K562 (cell line): ENCODE measurements around the gene CECR2. TPM values are rescaled to one million over a fixed set of nuclear protein-coding genes. Genes with fewer than 3 reads are reported as not detected.

Experiments
- ATAC-seq: fragments of 200-7000 bp; cut with Tn5 transposase; 3 replicates; pipeline ENCODE4 v1.9.1; 2020; ENCODE audit warnings: moderate library complexity
- BruUV-seq: library from RNA; stranded (reverse); fragments of 400-500 nt; replicated peaks from 2 replicates; lab custom pipeline; 2021; lab: Mats Ljungman, UMichigan
- CTCF ChIA-PET: fragments of 300-600 bp; formaldehyde crosslinking; extraction: SDS; loops from one replicate; lab custom pipeline; 2021; ENCODE audit warnings: low intra/inter-chr PET ratio; lab: Yijun Ruan, JAX
- POLR2A ChIA-PET: fragments of 300-600, 350-650 bp; sonication (Branson Sonifier 250); formaldehyde crosslinking; extraction: SDS; loops from one replicate; lab custom pipeline; 2021; ENCODE audit warnings: antibody characterized with exemption, inconsistent platforms; lab: Yijun Ruan, JAX
- DNase-seq, 4 experiments: peaks; one replicate each; pipeline versions ENCODE4 v3.0.0 to v3.0.0-alpha.2; 2011 to 2018; ENCODE audit warnings: low spot score in 3 of 4, mixed read lengths in 3 of 4; ENCODE audit errors: extremely low read depth in 1 of 4
- FAIRE-seq: peaks from 2 replicates; lab custom pipeline; 2011; peaks lifted over from hg19 to GRCh38; lab: Jason Lieb, UNC
- H2AFZ ChIP-seq: 2 replicates; pipeline ENCODE4 v1.6.0; 2011; ENCODE audit warnings: low read depth, low read length, control low read depth, inconsistent platforms
- H3K27ac ChIP-seq: fragments of 200-600 bp; 3 replicates; pipeline ENCODE4 v1.8.0; 2011; ENCODE audit warnings: low read depth, mild to moderate bottlenecking, control low read depth, inconsistent platforms, low read length, moderate library complexity, mixed read lengths; ENCODE audit errors: extremely low read depth
- H3K27me3 ChIP-seq, 2 experiments: fragments of 300-600 bp in 1 of 2; 2 replicates in 1 of 2; 3 replicates in 1 of 2; pipeline versions ENCODE4 v1.6.0 to v1.8.0; 2011; ENCODE audit warnings: inconsistent platforms in 2 of 2, low read length in 2 of 2, mild to moderate bottlenecking in 1 of 2, mixed read lengths in 1 of 2, moderate library complexity in 1 of 2; ENCODE audit not compliant: control insufficient read depth in 2 of 2, insufficient read depth in 2 of 2
- H3K36me3 ChIP-seq: fragments of 300-600 bp; 3 replicates; pipeline ENCODE4 v1.8.0; 2011; ENCODE audit warnings: mild to moderate bottlenecking, low read length, inconsistent platforms; ENCODE audit not compliant: control insufficient read depth, insufficient read depth
- H3K4me1 ChIP-seq, 2 experiments: fragments of 200-600 bp in 1 of 2; replicated peaks in 1 of 2; 2 replicates in 1 of 2; 3 replicates in 1 of 2; pipeline versions ENCODE4 v1.5.1 to v1.8.0; 2011; ENCODE audit warnings: inconsistent platforms in 2 of 2, low read length in 2 of 2, mild to moderate bottlenecking in 1 of 2, mixed read lengths in 1 of 2, moderate library complexity in 1 of 2; ENCODE audit not compliant: control insufficient read depth in 2 of 2, insufficient read depth in 2 of 2
- H3K4me2 ChIP-seq: 2 replicates; pipeline ENCODE4 v1.6.1; 2011; ENCODE audit warnings: low read length, control low read depth, inconsistent platforms, mixed read lengths; ENCODE audit not compliant: insufficient read depth
- H3K4me3 ChIP-seq: fragments of 200-600 bp; sonication (generic), shearing (Covaris generic); 2 replicates; pipeline ENCODE4 v1.5.1; 2016; ENCODE audit warnings: control low read depth, inconsistent platforms
- H3K79me2 ChIP-seq: fragments of 200-600 bp; 3 replicates; pipeline ENCODE4 v1.8.0; 2011; ENCODE audit warnings: low read length, inconsistent platforms; ENCODE audit not compliant: control insufficient read depth, insufficient read depth
- H3K9ac ChIP-seq, 2 experiments: 2 replicates each; pipeline versions ENCODE4 v1.6.0 to v1.6.1; 2011; ENCODE audit warnings: low read depth in 2 of 2, low read length in 2 of 2, control low read depth in 1 of 2, inconsistent platforms in 1 of 2, mild to moderate bottlenecking in 1 of 2, mixed read lengths in 1 of 2; ENCODE audit not compliant: insufficient read depth in 1 of 2
- H3K9me1 ChIP-seq: one replicate; pipeline ENCODE4 v1.6.0; 2011; ENCODE audit warnings: inconsistent platforms, mild to moderate bottlenecking, low read length, moderate library complexity; ENCODE audit not compliant: control insufficient read depth, insufficient read depth
- H3K9me3 ChIP-seq: replicated peaks from 2 replicates; pipeline ENCODE4 v1.5.1; 2011; ENCODE audit warnings: low read depth, low read length, inconsistent platforms; ENCODE audit not compliant: control insufficient read depth, insufficient read depth
- H4K20me1 ChIP-seq: replicated peaks from 2 replicates; pipeline ENCODE4 v1.6.1; 2011; ENCODE audit warnings: low read length, inconsistent platforms, mixed read lengths; ENCODE audit not compliant: control insufficient read depth, insufficient read depth
- ATF1 ChIP-seq, 2 experiments: fragments of 450-650 bp in 1 of 2; IDR thresholded peaks; 2 replicates each; pipeline ENCODE4 v1.6.1; 2016; ENCODE audit warnings: missing compliant biosample characterization in 1 of 2, missing genetic modification characterization in 1 of 2
- BHLHE40 ChIP-seq: IDR thresholded peaks from 2 replicates; pipeline ENCODE4 v1.6.1; 2011; ENCODE audit warnings: low read length, improper control_type of control experiment
- HDGF ChIP-seq: fragments of 450-650 bp; IDR thresholded peaks from 2 replicates; pipeline ENCODE4 v1.6.1; 2016
- KLF13 ChIP-seq: fragments of 450-650 bp; IDR thresholded peaks from 2 replicates; pipeline ENCODE4 v1.6.1; 2016; ENCODE audit warnings: missing genetic modification characterization, low read depth, mild to moderate bottlenecking, missing compliant biosample characterization, moderate library complexity, borderline replicate concordance
- L3MBTL2 ChIP-seq: fragments of 450-650 bp; IDR thresholded peaks from 2 replicates; pipeline ENCODE4 v1.6.1; 2016; ENCODE audit warnings: mild to moderate bottlenecking, moderate library complexity
- LARP7 ChIP-seq: fragments of 450-650 bp; IDR thresholded peaks from 2 replicates; pipeline ENCODE4 v1.6.1; 2016
- SAFB ChIP-seq: fragments of 200-400 bp; formaldehyde crosslinking; IDR thresholded peaks from 2 replicates; pipeline ENCODE4 v1.6.1; 2017; ENCODE audit warnings: low read depth, low read length, borderline replicate concordance
- SPI1 ChIP-seq: IDR thresholded peaks from 2 replicates; pipeline ENCODE4 v1.6.1; 2011; ENCODE audit warnings: low read depth, low read length, control low read depth, borderline replicate concordance
- ZKSCAN3 ChIP-seq: fragments of 250-450 bp; sonication (Bioruptor Pico); IDR thresholded peaks from 2 replicates; pipeline ENCODE4 v1.4.0; 2020
- WGBS: fragments of 100-300 bp; shearing (Covaris generic); methylation state at CpG from one replicate; pipeline ENCODE4 v1.1.6; 2016; ENCODE audit warnings: low coverage, mixed read lengths; ENCODE audit not compliant: insufficient coverage; ENCODE audit errors: missing lambda C conversion rate; 5-methylcytosine and 5-hydroxymethylcytosine counted together
- in situ Hi-C: fragments of 300-500 bp; cut with MboI; formaldehyde crosslinking; loops from 4 replicates; pipeline ENCODE4 v1.15.0; 2018; ENCODE audit warnings: inconsistent platforms, mixed read lengths
- intact Hi-C: fragments of 100-400 bp; cut with micrococcal nuclease; formaldehyde crosslinking; loops from 2 replicates; pipeline ENCODE4 v1.14.2; 2022
- polyA plus RNA-seq, 8 experiments: library from polyadenylated mRNA; depleted of rRNA in 4 of 8; stranded (reverse) in 5 of 8; unstranded in 3 of 8; fragments of >200 nt; fragmentation: Nextera tagmentation in 2 of 8; fragmentation: Illumina TruSeq in 1 of 8; extraction: Ambion mirVana in 2 of 8; extraction: Trizol in 1 of 8; gene quantifications; 2 replicates each; pipeline versions ENCODE4 v1.2.1 to v1.2.3, GENCODE V29; 2011 to 2014; ENCODE audit warnings: inconsistent platforms in 1 of 8, missing spikeins in 1 of 8
- total RNA-seq, 7 experiments: library from RNA; depleted of rRNA in 6 of 7; stranded (reverse); fragments of >200 nt in 6 of 7; fragmentation: Illumina TruSeq in 2 of 7; extraction: Trizol in 2 of 7; gene quantifications; 2 replicates each; pipeline versions ENCODE4 v1.2.1 to v1.2.3, GENCODE V29; 2011 to 2021; ENCODE audit warnings: low replicate concordance in 1 of 7
- TF ChIP-seq, protein P1 (sequence below): sonication (generic); formaldehyde crosslinking; IDR thresholded peaks from 2 replicates; pipeline ENCODE4 v1.5.0; 2020; ENCODE audit warnings: missing genetic modification reagents
- TF ChIP-seq, protein P2 (sequence below): fragments of 450-650 bp; IDR thresholded peaks from 2 replicates; pipeline ENCODE4 v1.6.1; 2016
- TF ChIP-seq, protein P3 (sequence below), 3 experiments: IDR thresholded peaks in 2 of 3; conservative IDR thresholded peaks in 1 of 3; 2 replicates each; pipeline ENCODE4 v1.5.1; 2011 to 2012; ENCODE audit warnings: low read length in 3 of 3, mild to moderate bottlenecking in 3 of 3, control low read depth in 2 of 3, improper control_type of control experiment in 1 of 3, inconsistent platforms in 1 of 3, low read depth in 1 of 3, mixed read lengths in 1 of 3, moderate library complexity in 1 of 3; ENCODE audit not compliant: insufficient read depth in 2 of 3
- TF ChIP-seq, protein P4 (sequence below), 2 experiments: IDR thresholded peaks; 2 replicates each; pipeline ENCODE4 v1.6.1; 2011; ENCODE audit warnings: borderline replicate concordance in 1 of 2, control low read depth in 1 of 2, low read depth in 1 of 2, low read length in 1 of 2, mild to moderate bottlenecking in 1 of 2, mixed read lengths in 1 of 2, moderate library complexity in 1 of 2; ENCODE audit not compliant: insufficient read depth in 1 of 2, insufficient read length in 1 of 2, poor library complexity in 1 of 2, severe bottlenecking in 1 of 2; ENCODE audit errors: extremely low read depth in 1 of 2

The CECR2 gene
- total and polyA plus RNA-seq, 9 of the 15 experiments (the other 6 are each of a cell fraction or from before 2014, with no cell fraction given) = 0.01 to 1.00 (median 0.27) TPM

DNA sequence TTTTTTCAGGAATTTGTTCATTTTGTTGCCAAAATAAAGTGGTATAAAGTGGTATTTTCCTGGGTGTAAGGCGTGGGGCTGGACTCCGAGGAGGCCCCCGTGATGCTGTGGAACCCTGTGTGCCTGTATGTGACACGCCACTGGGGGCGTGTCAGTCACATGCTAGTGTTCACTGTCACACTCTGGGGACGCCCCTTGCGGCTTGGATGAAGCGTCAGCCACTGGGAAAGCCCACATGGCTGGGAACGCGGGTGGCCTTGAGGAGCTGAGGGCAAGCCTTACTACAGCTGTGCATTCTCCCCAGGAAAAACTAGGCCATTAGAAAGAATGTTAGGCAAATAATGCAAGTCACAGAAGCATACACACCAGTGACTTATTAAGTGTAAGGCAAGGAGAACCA, 117.1 kb downstream of the CECR2 start:
- H2AFZ ChIP-seq = no peak overlapping the region
- BruUV-seq = no TSS peak
- H3K9me1 ChIP-seq = no peaks in the 10 kb centered on the region
- peak; percentile 37 for FAIRE-seq
- DNase-seq = peak; percentile 45 to 59 (median 50)
- no peak overlapping the region for H3K4me3 ChIP-seq
- intact Hi-C loops = no loop called here
- H3K4me1 ChIP-seq = no peaks in the 10 kb centered on the region
- H3K36me3 ChIP-seq = no peaks in the 10 kb centered on the region
- no peak overlapping the region for H3K27ac ChIP-seq
- H3K27me3 ChIP-seq = peaks cover 23 to 43% of the 10 kb centered on the region in 2 experiments
- ChIA-PET CTCF (no interaction called here), POLR2A (interaction anchor here (0.9 to 1.7 kb wide), 3 partner anchors 12 to 21 kb away, joined by 3 to 5 read pairs (median 3); no protein-coding TSS in a partner anchor)
- no peaks in the 10 kb centered on the region for H3K79me2 ChIP-seq
- ATAC-seq = peak; percentile 93
- H4K20me1 ChIP-seq = no peaks in the 10 kb centered on the region
- H3K9me3 ChIP-seq = no peaks in the 10 kb centered on the region
- in situ Hi-C loops = no loop called here
- H3K9ac ChIP-seq = no peak overlapping the region
- 0% methylated on average over 10 of the region's 10 CpGs for whole genome bisulfite sequencing
- H3K4me2 ChIP-seq = no peak overlapping the region
- TF ChIP-seq SAFB (0 out of 2 replicates have a peak, but pooled peaks have one; percentile 16), KLF13 (0 out of 2 replicates have a peak, but pooled peaks have one; percentile 58), HDGF (no peak), SPI1 (no peak), ATF1 (CRISPR knock-in tag; IDR thresholded peaks at IDR 0.05) (no peak), ATF1 (tag; IDR thresholded peaks at IDR 0.05) (peak; percentile 54), ZKSCAN3 (CRISPR knock-in tag) (no peak), L3MBTL2 (peak; percentile 69), LARP7 (no peak), BHLHE40 (peak; percentile 52)
- TF ChIP-seq, protein P1, sequence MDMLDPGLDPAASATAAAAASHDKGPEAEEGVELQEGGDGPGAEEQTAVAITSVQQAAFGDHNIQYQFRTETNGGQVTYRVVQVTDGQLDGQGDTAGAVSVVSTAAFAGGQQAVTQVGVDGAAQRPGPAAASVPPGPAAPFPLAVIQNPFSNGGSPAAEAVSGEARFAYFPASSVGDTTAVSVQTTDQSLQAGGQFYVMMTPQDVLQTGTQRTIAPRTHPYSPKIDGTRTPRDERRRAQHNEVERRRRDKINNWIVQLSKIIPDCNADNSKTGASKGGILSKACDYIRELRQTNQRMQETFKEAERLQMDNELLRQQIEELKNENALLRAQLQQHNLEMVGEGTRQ (CRISPR knock-in tag) = peak; percentile 35
- TF ChIP-seq, protein P2, sequence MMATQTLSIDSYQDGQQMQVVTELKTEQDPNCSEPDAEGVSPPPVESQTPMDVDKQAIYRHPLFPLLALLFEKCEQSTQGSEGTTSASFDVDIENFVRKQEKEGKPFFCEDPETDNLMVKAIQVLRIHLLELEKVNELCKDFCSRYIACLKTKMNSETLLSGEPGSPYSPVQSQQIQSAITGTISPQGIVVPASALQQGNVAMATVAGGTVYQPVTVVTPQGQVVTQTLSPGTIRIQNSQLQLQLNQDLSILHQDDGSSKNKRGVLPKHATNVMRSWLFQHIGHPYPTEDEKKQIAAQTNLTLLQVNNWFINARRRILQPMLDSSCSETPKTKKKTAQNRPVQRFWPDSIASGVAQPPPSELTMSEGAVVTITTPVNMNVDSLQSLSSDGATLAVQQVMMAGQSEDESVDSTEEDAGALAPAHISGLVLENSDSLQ = peak; percentile 74
- TF ChIP-seq, protein P3, sequence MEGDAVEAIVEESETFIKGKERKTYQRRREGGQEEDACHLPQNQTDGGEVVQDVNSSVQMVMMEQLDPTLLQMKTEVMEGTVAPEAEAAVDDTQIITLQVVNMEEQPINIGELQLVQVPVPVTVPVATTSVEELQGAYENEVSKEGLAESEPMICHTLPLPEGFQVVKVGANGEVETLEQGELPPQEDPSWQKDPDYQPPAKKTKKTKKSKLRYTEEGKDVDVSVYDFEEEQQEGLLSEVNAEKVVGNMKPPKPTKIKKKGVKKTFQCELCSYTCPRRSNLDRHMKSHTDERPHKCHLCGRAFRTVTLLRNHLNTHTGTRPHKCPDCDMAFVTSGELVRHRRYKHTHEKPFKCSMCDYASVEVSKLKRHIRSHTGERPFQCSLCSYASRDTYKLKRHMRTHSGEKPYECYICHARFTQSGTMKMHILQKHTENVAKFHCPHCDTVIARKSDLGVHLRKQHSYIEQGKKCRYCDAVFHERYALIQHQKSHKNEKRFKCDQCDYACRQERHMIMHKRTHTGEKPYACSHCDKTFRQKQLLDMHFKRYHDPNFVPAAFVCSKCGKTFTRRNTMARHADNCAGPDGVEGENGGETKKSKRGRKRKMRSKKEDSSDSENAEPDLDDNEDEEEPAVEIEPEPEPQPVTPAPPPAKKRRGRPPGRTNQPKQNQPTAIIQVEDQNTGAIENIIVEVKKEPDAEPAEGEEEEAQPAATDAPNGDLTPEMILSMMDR (IDR thresholded peaks at IDR 0.05 in 2 of 3, conservative IDR thresholded peaks at IDR 0.05 in 1 of 3; ENCODE audit: insufficient read depth in 2 of 3, low read depth in 1 of 3, low read length in 3 of 3) = peak; percentile 36 to 70 (median 50); a peak in 5 of 6 replicates
- TF ChIP-seq, protein P4, sequence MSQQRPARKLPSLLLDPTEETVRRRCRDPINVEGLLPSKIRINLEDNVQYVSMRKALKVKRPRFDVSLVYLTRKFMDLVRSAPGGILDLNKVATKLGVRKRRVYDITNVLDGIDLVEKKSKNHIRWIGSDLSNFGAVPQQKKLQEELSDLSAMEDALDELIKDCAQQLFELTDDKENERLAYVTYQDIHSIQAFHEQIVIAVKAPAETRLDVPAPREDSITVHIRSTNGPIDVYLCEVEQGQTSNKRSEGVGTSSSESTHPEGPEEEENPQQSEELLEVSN (IDR thresholded peaks at IDR 0.05; ENCODE audit: borderline replicate concordance in 1 of 2, extremely low read depth in 1 of 2, insufficient read depth in 1 of 2, insufficient read length in 1 of 2, low read depth in 1 of 2, low read length in 1 of 2, poor library complexity in 1 of 2, severe bottlenecking in 1 of 2) = peak in 1 of 2 experiments; percentile 66
